Kidney (tissue), 14 donors: ENCODE data around the gene SLC12A4. TPM values are rescaled to one million over a fixed set of nuclear protein-coding genes. Genes with fewer than 3 reads are reported as not detected.

Source experiments
- DNase-seq, 5 donors: peaks; one replicate each; pipeline ENCODE4 v3.0.0-alpha.2; 2013 to 2020
- FAIRE-seq: peaks from 2 replicates; lab custom pipeline; 2012; peaks lifted over from hg19 to GRCh38; lab: Jason Lieb, UNC
- H3K27ac ChIP-seq, 2 donors: one replicate each; pipeline ENCODE4 v1.7.0; 2013; ENCODE audit warnings: low read depth in 2 of 2, low read length in 2 of 2, inconsistent platforms in 1 of 2
- H3K27me3 ChIP-seq: one replicate; pipeline ENCODE4 v1.7.1; 2013; ENCODE audit warnings: low read length, inconsistent platforms; ENCODE audit not compliant: control insufficient read depth, insufficient read depth
- H3K36me3 ChIP-seq, 3 donors: one replicate each; pipeline versions ENCODE4 v1.7.0 to v1.7.1; 2013; ENCODE audit warnings: low read length in 3 of 3, control low read depth in 1 of 3, inconsistent platforms in 1 of 3; ENCODE audit not compliant: insufficient read depth in 3 of 3, control insufficient read depth in 2 of 3
- H3K4me1 ChIP-seq, 3 donors: one replicate each; pipeline versions ENCODE4 v1.7.0 to v1.7.1; 2013; ENCODE audit warnings: low read length in 3 of 3, inconsistent platforms in 1 of 3, low read depth in 1 of 3; ENCODE audit not compliant: control insufficient read depth in 2 of 3, insufficient read depth in 2 of 3
- H3K4me3 ChIP-seq, 3 donors: one replicate each; pipeline versions ENCODE4 v1.7.0 to v1.8.1; 2013; ENCODE audit warnings: low read length in 3 of 3, control low read depth in 1 of 3, inconsistent platforms in 1 of 3
- H3K9ac ChIP-seq, 3 donors: one replicate each; pipeline versions ENCODE4 v1.7.0 to v1.7.1; 2013; ENCODE audit warnings: low read length in 3 of 3, control low read depth in 1 of 3, inconsistent platforms in 1 of 3
- H3K9me3 ChIP-seq, 3 donors: one replicate each; pipeline versions ENCODE4 v1.7.0 to v1.7.1; 2013; ENCODE audit warnings: low read length in 3 of 3, control low read depth in 1 of 3, inconsistent platforms in 1 of 3; ENCODE audit not compliant: control insufficient read depth in 2 of 3, insufficient read depth in 1 of 3
- intact Hi-C: fragments of 100-400 bp; cut with DNase I; formaldehyde crosslinking; loops from one replicate; pipeline ENCODE4 v1.11.1; 2022
- polyA plus RNA-seq: library from polyadenylated mRNA; stranded (reverse); fragments of 350-450 nt; fragmentation: Illumina TruSeq; extraction: RNeasy Lipid Tissue Mini Kit (QIAGEN cat#74804); gene quantifications from one replicate; pipeline ENCODE4 v1.2.3, GENCODE V29; 2014; ENCODE audit warnings: low read depth, low replicate concordance; ENCODE audit not compliant: insufficient read depth
- total RNA-seq: library from RNA; stranded (reverse); fragmentation: NEBNext Ultra II Directional; extraction: Animal tissue kit (Norgen Biotek cat#: 25700); gene quantifications from one replicate; pipeline ENCODE4 v1.2.1, GENCODE V29; 2021
- TF ChIP-seq, protein P1 (sequence below): IDR thresholded peaks from 3 replicates; pipeline ENCODE4 v1.5.1; 2012; ENCODE audit warnings: mild to moderate bottlenecking, moderate library complexity, borderline replicate concordance; ENCODE audit not compliant: insufficient read depth; ENCODE audit errors: extremely low read depth
- donor health status: control.
- donor health status: control.
- donor health status: control.
- donor health status: control.
- donor health status: control.
- donor health status: DM: yes; HTN: yes; CAD: no.
- donor health status: Normal renal cell carcinoma (clear cell type).

Gene SLC12A4
- total and polyA plus RNA-seq, 2 donors from 2014 or later, result 16.7 to 66.2 TPM

DNA sequence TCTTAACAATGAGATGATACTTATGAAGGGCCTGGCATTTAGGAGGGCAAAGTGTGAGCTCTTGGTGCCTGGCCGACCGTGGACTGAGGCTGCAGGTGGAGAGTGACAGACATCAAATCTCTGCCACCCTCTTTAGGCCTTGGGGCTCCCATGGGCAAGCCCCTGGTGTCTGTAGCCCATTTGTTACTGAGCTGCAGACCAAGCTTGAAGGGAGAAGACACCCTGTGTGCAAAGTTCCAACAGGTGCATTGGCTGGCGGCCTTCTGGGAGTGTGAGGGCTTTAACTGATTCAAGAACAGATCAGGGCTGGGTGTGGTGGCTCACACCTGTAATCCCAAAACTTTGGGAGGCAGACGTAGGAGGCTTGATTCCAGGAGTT, 36.0 kb downstream of the SLC12A4 start:
- Histone ChIP-seq H3K9me3 (no peaks in the 10 kb centered on the region), H3K36me3 (peaks cover 0 to 11% (median 2%) of the 10 kb centered on the region in 3 donors), H3K9ac (no peak overlapping the region), H3K4me3 (no peak overlapping the region), H3K27me3 (no peaks in the 10 kb centered on the region), H3K4me1 (peaks cover 0 to 16% (median 11%) of the 10 kb centered on the region in 3 donors), H3K27ac (no peak overlapping the region)
- FAIRE-seq (no peak), DNase-seq (no peak)
- intact Hi-C loops, result no loop called here
- TF ChIP-seq, protein P1, sequence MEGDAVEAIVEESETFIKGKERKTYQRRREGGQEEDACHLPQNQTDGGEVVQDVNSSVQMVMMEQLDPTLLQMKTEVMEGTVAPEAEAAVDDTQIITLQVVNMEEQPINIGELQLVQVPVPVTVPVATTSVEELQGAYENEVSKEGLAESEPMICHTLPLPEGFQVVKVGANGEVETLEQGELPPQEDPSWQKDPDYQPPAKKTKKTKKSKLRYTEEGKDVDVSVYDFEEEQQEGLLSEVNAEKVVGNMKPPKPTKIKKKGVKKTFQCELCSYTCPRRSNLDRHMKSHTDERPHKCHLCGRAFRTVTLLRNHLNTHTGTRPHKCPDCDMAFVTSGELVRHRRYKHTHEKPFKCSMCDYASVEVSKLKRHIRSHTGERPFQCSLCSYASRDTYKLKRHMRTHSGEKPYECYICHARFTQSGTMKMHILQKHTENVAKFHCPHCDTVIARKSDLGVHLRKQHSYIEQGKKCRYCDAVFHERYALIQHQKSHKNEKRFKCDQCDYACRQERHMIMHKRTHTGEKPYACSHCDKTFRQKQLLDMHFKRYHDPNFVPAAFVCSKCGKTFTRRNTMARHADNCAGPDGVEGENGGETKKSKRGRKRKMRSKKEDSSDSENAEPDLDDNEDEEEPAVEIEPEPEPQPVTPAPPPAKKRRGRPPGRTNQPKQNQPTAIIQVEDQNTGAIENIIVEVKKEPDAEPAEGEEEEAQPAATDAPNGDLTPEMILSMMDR, result no peak

DNA sequence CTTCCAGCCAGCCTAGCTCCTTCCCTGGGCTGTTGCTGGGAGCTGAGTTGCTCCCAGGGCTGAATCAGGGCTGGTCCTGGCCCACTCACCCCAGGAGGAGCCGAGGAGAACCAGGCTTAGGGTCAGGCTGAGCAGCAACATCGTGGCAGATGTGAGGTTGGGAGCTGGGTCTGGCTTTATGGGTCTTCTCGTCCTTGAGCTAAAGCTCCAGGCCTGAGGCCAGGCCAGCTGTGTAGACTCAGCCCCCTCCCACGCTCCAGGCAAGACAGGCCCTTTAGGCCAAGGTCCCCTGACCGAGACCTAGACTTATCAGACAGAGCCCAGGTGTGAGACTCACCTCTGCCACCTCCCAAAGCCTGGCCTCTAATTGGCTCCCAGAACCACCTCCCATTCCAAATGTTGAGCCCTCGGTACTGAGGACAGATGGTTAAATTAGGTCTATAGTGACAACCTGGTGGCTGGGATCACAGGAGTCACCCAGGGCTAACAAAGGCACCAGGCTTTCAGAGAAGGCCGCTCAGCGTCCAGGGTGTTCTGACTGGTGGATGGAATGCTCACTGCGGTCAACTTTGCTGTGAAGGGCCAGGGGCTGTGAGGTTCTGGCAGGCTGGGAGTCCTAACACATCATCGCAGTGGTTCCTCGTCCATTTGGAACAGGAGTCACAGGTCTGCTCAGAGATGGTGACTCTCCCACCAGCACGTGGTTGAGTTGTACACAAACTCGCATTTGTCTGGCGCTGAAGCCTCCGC, 36.5 kb downstream of the SLC12A4 start, which contains the start of gene CTRL:
Gene CTRL (minus strand): TSS at position 151 of the 750 bp plus-strand sequence. CDS start 10 bp downstream, at position 141.
- Histone ChIP-seq H3K4me1 (peaks cover 0 to 12% (median 7%) of the 10 kb centered on the region in 3 donors), H3K4me3 (no peak within 1 kb of the TSS), H3K9ac (no peak within 1 kb of the TSS), H3K36me3 (peaks cover 0 to 11% (median 2%) of the 10 kb centered on the region in 3 donors), H3K9me3 (no peaks in the 10 kb centered on the region), H3K27me3 (no peaks in the 10 kb centered on the region), H3K27ac (no peak within 1 kb of the TSS)
- DNase-seq (no peak), FAIRE-seq (no peak)
- intact Hi-C loops, result no loop called here
- TF ChIP-seq, protein P1, result no peak

DNA sequence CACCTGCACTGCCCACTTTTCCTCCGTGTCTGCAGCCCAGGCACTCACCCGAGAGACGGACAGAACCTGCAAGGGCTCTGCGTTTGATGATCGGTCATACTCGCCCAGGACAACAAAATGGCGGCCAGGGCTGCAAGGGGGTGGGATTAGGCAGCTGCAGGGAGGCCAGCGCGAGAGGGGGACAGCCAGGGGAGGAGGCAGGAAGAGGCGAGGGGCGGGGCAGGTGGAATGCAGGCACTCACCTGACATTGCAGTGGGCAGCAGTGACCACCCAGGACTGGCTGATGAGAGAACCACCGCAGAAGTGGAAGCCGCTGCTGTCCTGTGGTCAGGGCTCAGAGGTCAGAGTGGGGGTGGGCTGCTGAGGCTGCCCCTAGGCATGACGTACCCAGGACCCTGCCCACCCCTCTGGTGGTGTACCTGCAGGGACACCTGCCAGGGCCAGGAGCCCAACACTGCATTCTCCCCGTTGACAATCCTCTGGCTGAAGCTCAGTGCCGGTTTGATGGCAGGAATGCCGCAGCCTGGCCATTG, 37.7 kb downstream of the SLC12A4 start:
- no peaks in the 10 kb centered on the region for H3K27me3 ChIP-seq
- peaks cover 0 to 17% (median 5%) of the 10 kb centered on the region in 3 donors for H3K4me1 ChIP-seq
- intact Hi-C loops, result no loop called here
- DNase-seq (no peak), FAIRE-seq (no peak)
- H3K36me3 ChIP-seq, result peaks cover 0 to 11% (median 2%) of the 10 kb centered on the region in 3 donors
- H3K9me3 ChIP-seq, result no peaks in the 10 kb centered on the region
- no peak overlapping the region for H3K9ac ChIP-seq
- H3K27ac ChIP-seq, result no peak overlapping the region
- H3K4me3 ChIP-seq, result no peak overlapping the region
- TF ChIP-seq, protein P1, result no peak
